HG03103 (cell line): ENCODE data around the gene GNRH2.
"Not testable (repeated sequence)": the region's sequence is repeated elsewhere in the genome, so short reads cannot be mapped to it uniquely, and the experiment has no call there.

Experiments used
- ATAC-seq: cut with Tn5 transposase; IDR thresholded peaks from one replicate; pipeline ENCODE4 v1.9.1; 2021; ENCODE audit warnings: low read depth; ENCODE audit not compliant: unreplicated experiment

GNRH2 gene

DNA sequence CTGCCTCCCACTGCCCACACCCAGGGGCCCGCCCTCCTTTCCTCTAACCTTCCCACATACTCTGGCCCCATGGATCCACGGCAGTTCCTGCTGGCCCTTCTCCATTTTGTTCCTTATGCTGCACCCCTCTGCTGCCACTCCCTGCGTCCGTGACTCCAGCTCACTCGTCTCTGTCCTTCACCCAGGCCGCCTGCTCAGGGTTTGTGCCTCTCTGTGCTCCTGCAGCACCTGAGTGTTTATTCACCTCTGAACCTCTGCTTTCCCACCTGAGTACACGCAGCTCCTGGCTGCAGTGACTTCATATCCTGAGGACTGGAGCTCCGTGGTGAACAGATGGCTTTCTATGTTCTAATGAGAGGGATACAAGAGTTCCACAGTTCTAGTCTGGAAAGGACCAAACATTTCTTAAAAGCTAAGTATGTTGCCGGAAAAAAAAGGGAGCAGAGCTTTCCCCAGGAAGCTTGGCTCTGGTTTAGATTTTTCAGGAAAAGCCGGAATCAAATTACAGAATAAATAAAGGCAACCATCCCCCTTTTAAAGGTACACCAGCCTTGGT, 1.5 kb upstream of the GNRH2 start:
- ATAC-seq, result no peak

DNA sequence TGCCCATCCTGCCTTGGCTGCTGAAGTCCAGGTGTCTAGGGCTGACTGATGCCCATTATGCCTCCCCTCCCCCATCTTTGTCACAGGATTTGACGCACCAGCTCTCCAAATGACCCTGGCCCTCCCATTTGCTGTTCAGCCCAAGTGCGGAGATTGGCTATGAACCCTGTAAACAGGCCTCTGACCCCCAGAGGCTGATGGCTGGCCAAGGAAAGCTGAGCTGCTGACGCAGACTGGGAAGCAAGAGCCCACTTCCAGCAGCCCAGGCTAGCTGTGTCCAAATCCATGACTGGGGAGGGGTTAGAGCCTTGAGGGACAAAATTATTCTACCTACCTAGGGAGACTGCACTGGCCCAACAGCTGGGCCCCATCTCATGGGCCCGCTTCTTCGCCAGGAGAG, 797 bp upstream of the GNRH2 start:
- no peak for ATAC-seq

DNA sequence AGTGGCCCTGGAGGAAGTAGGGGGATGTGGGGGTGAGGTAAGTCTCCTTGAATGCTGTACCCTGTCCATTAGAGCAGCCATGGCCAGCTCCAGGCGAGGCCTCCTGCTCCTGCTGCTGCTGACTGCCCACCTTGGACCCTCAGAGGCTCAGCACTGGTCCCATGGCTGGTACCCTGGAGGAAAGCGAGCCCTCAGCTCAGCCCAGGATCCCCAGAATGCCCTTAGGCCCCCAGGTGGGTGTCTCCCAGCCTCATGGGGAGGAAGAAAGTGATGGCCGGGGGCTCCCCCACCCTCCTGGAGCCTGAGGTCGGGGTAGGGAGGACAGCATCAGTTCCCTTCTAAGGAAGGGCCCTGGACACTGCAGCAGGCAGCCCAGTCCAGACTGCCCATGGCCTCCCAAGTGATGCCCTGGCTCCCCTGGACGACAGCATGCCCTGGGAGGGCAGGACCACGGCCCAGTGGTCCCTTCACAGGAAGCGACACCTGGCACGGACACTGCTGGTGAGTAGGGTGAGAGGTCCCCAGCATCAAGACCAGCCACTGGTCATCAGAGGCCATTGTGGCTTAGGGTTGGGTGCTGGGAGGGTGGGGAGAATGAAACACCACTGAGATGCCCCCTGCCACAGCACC, 1.0 kb downstream of the GNRH2 start:
- no peak for ATAC-seq

DNA sequence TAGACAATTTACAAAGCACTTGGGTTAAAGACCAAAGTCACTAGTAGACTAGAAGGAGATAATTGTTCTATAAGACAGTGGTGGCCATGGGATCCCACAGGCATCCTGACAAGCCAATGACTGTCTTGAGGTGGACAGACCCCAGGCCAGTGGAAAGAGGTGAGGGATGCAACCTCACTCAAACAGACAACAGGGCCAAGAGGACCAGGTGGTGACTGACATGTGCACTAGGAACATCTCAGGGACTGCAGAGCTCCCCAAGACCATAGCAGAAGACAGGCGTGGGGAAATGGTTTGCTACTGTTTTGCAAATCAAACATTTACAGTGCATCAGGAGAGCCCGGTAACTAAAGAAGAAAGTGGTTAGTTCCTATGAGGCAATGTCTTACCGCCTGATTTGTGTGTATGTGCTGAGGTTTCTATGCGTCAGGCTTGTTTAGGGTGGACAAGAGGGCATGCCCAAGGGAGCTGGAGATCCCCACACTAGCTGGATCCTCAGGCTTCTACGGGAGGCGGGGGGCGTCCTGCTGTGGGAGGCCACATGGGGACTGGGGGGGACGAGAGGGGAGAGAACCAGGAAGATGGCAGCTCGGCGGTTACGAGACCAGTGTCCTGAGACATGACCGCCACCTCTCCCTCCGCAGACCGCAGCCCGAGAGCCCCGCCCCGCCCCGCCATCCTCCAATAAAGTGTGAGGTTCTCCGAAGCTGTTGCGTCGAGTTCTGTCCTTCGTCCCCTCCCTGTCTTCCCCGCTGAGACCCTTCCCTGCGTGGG, 1.8 kb downstream of the GNRH2 start:
- ATAC-seq, result peak; percentile 30

DNA sequence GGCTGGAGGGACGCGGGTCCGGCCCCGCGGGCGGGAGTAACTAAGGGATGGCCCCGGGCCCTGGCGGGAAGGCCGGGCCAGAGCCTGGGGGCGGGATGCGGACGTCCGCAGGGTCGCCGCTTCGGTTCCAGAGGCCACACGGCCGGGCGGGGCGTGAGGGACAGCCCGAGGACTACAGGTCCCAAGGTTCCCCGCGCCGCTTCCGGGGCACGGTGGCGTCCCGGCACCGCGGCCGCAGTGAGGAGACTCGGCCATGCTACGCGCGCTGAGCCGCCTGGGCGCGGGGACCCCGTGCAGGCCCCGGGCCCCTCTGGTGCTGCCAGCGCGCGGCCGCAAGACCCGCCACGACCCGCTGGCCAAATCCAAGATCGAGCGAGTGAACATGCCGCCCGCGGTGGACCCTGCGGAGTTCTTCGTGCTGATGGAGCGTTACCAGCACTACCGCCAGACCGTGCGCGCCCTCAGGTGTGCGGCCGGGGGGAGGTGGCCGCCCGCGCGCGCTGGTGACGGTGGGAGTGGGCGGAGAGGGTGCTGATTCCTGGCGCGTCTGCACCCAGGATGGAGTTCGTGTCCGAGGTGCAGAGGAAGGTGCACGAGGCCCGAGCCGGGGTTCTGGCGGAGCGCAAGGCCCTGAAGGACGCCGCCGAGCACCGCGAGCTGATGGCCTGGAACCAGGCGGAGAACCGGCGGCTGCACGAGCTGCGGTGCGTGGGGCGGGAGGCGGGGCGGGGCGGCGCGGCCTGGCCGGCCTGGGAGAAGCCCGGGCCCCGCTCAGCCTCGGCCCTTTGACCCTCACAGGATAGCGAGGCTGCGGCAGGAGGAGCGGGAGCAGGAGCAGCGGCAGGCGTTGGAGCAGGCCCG, 2.6 kb downstream of the GNRH2 start, which contains the start of gene MRPS26:
Gene MRPS26 (plus strand): TSS at position 237 of the 861 bp plus-strand sequence. CDS start 17 bp downstream, at position 254.
- ATAC-seq, result peak; percentile 76

DNA sequence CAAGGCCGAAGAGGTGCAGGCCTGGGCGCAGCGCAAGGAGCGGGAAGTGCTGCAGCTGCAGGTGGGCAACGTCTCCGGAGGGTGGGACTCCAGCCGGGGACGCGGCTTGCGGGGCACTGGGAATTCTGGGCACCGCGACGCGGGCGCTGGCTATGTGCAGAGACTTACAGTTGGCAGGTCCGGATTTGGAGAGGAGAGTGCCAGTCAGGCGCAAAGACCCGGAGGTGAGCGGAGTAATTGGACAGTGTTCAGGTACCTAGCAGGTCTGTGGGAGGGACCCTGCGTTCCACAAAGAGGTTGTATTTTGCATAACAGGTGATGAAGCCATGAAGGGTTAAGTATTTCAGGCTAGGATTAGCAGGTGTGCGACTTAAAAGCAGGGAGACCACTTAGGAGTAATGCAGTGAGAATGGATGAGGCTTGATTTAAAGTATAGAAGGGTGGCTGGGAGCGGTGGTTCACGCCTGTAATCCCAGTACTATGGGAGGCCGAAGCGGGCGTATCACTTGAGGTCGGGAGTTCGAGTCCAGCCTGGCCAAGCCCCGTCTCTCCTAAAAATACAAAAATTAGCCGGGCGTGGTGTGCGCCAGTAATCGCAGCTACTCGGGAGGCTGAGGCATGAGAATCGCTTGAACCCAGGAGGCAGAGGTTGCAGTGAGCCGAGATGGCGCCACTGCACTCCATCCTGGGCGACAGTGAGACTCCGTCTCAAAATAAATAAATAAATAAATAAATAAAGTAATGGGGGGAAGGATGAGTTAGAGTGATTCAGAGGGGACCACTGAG, 3.4 kb downstream of the GNRH2 start:
- no peak for ATAC-seq

DNA sequence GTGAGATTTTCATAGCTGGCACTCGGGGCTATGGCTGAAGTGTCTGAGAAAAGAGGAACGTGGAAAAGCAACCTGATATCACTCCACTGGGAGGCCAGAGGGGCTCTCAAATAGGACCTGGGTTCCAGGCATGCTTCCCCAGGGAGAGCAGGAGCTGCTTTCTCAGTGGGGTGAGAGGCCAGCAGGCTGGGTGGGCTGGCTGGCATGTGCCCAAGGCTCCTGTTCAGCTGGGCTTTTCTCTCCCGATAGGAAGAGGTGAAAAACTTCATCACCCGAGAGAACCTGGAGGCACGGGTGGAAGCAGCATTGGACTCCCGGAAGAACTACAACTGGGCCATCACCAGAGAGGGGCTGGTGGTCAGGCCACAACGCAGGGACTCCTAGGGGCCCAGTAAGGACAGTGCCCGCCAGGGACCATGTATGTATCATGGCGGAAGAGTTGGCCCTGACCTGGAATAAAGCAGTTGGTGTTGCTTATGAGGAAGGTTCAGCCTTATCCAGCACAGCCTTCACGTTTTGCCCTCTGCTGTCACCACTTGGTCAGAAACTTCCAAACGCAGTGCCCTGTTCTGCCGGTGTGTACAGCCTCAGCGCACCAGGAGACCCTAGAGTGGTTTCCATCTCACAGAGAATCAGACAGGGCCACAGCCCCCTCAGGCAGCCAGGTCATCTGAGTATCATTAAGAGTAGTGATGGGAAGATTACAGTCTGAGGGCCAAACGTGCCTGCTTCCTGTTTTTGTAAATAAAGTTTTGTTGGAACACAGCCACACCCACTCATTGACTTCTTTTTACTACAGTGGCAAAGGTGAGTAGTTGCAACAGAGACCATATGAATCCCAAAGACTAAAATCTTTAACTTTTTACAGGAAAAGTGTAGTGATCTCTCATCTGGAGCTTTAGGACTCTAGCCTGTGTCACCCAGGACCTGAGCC, 4.3 kb downstream of the GNRH2 start:
- no peak for ATAC-seq

DNA sequence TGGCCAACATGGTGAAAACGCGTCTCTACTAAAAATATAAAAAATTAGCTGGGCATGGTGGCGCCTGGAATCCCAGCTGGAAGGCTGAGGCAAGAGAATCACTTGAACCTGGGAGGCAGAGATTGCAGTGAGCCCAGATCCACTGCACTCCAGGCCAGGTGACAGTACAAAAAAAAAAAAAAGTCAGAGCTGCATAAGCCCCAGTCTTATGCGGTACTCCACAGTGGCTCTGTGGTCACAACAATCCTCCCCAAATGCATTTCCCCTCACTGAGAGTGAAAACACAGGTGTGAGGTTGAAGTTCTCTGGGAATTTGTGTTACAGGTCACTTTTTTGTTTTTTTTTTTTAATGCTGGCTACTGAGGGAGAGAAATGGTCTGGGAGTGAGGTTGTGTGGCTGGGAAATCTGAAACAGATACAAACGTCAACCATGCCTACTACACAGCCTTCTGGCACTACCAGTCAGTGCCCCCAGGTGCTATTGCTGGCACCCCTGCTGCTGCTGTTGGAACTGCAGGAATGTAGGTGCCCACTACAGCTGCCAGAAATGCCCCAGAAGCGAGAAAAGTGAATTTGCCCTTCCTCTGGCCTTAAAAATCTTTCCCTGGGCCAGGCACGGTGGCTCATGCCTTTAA, 8.1 kb downstream of the GNRH2 start:
- ATAC-seq, result no peak

DNA sequence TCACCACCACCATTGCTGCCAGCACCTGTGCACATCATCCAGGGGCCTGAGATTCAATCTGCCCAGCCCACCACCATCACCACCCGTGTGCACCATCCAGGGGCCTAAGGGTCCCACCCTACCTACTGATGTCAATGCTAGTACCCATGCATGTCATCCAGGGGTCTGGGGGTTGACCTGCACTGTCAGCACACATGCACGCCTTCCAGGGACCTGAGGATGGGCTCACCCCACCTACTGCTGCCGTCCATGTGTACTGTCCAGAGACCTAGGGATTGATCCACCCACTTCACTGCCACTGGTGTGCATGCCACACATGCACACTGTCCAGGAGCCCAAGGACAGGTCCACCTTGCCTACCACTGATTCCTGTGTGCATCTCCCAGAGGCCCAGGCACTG, 16.1 kb downstream of the GNRH2 start:
- ATAC-seq, result no peak

DNA sequence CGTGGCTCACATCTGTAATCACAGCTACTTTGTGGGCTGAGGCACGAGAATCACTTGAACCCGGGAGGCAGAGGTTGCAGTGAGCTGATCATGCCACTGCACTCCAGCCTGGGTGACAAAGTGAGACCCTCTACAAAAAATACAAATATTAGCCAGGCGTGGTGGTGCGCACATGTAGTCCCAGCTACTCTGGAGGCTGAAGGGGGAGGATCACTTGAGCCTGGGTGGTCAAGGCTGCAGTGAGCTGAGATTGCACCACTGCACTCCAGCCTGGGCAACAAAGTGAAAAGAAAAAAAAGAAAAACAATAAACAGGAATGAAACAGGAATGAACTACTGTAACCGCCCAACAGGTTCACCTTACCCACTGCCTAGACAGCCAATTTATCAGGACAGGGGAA, 20.7 kb downstream of the GNRH2 start:
- ATAC-seq, result not testable (repeated sequence)

DNA sequence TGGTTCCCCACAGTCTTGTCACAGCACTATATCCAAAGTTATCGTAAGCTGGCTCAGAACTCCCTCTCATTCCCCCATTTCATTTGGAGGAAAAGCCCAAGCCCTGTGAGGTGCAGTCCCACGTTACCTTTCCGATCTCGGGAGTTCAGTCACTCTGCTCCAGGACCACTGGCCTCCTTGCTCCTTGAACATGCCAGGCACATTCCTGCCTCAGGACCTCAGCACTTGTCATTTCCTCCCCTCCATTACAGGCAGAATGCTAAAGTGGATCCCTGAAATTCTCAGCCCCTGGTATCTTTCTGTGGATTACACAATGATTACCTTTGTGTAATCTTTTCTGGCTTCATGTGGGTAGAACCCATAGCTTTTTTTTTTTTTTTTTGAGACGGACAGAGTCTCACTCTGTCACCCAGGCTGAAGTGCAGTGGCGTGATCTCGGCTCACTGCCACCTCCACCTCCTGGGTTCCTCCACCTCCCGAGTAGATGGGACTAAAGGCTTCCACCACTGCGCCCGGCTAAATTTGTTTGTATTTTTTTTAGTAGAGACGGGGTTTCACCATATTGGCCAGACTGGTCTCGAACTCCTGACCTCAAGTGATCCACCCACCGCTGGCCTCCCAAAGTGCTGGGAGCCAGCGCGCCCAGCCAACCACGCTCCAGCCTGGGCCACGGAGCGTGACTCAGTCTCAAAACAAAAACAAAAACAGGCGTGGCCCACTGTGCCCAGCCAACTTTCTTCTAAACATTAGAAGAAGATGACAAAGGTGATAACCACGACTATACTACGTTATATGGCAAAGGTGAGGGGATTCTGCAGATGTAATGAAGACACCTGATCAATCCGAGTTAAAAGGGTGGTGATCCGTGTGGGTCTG, 24.0 kb downstream of the GNRH2 start:
- no peak for ATAC-seq

DNA sequence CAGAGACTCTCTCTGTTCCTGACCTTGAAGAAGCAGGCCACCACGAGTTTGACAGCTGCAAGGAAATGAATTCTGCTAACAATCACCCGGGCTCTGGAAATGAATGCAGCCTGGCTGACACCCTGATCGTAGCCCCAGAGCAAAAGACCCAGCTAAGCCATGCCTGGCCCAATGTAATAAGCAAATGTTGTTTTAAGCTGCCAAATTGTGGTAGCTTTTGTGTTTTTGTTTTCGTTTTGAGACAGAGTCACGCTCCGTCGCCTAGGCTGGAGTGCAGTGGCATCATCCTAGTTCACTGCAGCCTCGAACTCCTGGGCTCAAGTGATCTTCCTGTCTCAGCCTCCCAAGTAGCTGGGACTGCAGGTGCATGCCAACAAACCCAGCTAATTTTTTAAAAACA, 24.7 kb downstream of the GNRH2 start:
- ATAC-seq, result no peak

DNA sequence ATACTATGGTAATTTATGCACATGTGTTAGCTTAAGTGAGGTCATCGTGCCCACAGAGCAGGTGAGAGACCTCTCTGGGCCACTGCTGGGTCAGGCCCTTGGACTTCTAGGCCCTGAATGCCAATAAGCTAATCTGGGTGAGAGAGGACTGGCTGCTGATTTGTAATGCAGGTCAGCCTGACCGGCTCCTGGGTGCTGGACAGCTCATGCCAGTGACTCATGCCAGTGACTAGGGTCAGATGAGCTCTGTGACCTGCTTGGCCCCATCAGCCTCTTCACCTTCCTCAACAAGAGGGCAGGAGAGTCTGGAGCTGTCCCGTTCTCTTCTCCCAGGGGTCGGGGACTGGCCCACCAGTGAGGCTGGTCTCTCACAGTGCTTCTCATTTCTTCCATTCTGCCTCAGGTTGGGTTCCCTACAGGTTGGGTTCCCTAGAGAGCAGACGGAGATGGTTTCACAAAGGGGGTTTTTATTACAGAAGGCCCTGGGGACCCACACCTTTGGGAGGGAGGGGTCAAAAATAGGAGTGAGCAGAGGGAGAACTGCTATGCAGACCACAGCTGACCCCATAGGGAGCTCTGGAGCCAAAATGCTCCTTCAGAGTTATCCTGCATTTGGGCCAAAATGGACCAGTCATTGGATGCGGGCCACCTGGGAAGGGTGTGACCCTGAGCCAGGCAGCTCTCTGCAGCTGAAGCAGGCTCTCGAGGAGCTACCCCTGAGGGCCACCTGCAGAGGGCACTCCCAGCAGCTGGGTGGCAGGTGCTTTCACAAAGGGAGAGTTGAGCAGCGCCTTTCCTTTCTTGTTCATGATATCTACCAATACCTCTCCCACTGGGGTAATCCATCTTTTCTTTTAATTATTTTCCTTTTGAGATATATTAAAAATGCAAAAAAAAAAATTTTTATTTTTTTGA, 25.8 kb downstream of the GNRH2 start:
- no peak for ATAC-seq

DNA sequence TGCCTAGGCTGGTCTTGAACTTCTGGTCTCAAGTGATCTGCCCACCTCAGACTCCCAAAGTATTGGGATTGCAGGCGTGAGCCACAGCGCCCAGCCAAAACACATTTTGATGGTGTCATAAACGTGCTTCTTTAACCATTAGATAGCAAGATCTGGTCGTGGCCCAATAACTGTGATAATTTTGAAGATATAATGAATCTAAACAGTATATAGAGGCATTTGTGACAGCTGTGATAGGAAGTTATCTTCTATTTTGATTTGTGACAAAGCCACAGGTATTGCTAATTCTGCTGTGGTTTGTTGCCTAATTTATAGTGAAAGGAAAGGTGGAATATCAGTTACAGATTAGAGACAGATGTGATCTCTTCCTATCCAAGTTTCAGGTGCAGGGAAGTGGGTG, 27.3 kb downstream of the GNRH2 start:
- no peak for ATAC-seq

DNA sequence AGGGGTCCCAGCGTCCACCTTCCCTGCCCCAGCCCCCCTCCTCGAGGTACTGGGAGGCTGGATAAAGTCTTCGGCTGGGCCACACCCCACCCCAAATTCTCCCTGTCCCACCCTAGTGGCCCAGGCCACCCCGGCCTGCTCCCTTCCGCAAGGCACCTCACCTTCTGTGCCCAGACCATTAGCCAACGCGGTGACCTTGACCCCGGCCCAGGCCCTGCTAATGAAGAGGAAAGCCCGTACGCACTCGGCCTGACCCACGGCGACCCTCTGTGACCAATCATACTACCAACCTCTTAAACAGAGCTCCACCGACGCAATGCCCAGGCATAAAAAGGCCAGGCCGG, 27.8 kb downstream of the GNRH2 start:
- ATAC-seq, result no peak

DNA sequence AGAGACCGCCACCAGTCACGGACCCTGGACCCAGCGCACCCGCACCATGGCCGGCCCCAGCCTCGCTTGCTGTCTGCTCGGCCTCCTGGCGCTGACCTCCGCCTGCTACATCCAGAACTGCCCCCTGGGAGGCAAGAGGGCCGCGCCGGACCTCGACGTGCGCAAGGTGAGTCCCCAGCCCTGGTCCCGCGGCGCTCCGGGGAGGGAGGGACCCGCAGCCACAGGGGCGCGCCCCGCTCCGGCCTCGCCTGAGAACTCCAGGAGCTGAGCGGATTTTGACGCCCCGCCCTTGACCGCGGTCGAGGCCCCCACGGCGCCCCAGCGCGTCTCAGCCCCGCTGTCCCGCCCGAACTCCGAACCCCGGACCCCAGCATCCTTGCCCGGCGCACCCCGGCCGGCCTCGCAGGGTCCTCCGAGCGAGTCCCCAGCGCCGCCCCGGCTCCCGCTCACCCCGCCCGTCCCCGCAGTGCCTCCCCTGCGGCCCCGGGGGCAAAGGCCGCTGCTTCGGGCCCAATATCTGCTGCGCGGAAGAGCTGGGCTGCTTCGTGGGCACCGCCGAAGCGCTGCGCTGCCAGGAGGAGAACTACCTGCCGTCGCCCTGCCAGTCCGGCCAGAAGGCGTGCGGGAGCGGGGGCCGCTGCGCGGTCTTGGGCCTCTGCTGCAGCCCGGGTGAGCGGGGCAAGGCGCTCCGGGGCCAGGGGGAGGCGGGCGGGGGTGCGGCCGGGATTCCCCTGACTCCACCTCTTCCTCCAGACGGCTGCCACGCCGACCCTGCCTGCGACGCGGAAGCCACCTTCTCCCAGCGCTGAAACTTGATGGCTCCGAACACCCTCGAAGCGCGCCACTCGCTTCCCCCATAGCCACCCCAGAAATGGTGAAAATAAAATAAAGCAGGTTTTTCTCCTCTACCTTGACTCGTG, 28.4 kb downstream of the GNRH2 start, which contains the start of gene OXT:
Gene OXT (plus strand): TSS at position 11 of the 920 bp plus-strand sequence. CDS start 36 bp downstream, at position 47.
- ATAC-seq, result no peak
